ENCODE measurements around the gene TNKS1BP1. TPM values are rescaled to one million over a fixed set of nuclear protein-coding genes. Genes with fewer than 3 reads are reported as not detected.
"Not testable (repeated sequence)": the region's sequence is repeated elsewhere in the genome, so short reads cannot be mapped to it uniquely, and the experiment has no call there.

TNKS1BP1 gene
- polyA plus RNA-seq, 10 donors, result 93.5 to 122 (median 110) TPM

GRCh38 chr11:57294225-57295131 is 30.3 kb downstream of the TNKS1BP1 start:
- no peak for DNase-seq

DNA sequence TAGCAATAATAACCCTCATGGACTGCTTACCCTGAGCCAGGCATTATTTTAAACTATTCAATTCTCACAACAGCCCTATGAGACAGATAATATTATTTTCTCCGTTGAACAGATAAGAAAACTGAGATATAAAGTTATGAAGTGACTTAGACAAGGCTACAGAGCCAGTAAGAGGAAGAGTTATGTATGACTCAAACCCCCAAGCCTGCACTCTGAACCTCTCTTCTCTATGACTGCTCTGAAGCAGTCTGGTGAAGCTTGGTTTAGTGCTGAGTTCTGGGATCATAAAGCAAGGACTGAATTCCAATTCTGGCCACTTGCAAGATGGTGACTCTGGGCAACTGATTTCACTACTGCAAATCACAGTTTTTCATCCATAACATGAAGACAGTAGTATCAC is 34.5 kb downstream of the TNKS1BP1 start:
- DNase-seq, result no peak

- DNase-seq, result peak in 1 of 3 donors; percentile 51
These were observed 35.8 kb downstream of the TNKS1BP1 start for GRCh38 chr11:57288771-57289579.

GRCh38 chr11:57287884-57288283 is 36.9 kb downstream of the TNKS1BP1 start:
- DNase-seq, result no peak

- DNase-seq, result no peak
These were observed 41.3 kb downstream of the TNKS1BP1 start for GRCh38 chr11:57283231-57283990.

DNA sequence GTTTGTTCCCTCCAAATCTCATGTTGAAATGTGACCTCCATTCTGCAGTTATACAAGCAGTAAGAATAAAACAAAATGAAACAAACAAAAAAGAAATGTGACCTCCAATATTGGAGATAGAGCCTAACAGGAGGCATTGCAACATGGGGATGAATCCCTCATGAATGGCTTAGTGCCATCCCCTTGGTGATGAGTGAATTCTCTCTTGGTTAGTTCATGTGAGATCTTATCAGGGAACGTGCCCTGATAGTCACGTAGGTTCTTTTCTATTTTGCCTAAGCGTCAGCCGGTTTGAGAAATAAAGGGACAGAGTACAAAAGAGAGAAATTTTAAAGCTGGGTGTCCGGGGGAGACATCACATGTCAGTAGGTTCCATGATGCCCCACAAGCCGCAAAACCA is 43.2 kb downstream of the TNKS1BP1 start:
- DNase-seq, result not testable (repeated sequence)

- peak in 2 of 3 donors; percentile 47 to 56 for DNase-seq
These were observed 45.6 kb downstream of the TNKS1BP1 start for GRCh38 chr11:57279116-57279515.

GRCh38 chr11:57278721-57279095 is 46.0 kb downstream of the TNKS1BP1 start:
- DNase-seq, result no peak

DNA sequence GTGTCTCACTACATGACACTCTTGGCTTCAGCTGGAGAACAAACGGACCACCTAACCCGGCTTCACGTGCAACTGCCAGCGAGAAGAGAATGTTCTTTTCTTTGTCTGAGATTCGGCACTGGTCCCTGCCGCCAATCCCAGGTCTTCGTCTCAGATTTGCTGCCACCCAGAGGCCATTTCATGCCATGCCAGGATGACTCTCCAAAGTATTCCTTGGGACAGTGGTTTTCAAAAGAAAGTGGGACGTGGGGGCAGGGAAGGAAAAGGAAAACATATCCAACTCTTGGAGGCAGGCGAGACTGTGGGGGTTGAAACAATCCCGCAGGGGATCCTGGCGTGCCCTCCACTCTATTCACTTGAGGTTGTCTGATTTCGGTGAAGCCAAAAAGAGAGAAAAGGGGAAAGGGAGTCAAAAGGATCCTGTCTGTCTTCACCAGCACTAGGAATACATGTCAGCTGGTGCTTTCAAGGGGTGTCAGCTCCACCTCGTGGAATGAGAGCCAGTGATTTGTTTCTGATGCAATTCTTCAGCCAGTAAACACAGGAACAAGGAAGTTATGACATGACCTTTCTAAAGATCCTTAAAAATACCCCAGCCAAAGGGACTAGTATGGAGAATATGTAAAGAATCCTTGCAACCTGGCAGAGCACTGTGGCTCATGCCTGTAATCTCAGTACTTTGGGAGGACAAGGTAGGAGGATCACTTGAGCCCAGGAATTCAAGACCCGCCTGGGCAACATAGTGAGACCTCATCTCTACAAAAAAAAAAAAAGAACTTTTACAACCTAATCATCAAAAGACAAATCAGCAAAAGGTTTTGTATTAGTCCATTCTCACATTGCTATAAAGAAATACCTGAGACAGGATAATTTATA is 46.7 kb downstream of the TNKS1BP1 start:
- DNase-seq, result peak; percentile 67 to 84 (median 68)

DNA sequence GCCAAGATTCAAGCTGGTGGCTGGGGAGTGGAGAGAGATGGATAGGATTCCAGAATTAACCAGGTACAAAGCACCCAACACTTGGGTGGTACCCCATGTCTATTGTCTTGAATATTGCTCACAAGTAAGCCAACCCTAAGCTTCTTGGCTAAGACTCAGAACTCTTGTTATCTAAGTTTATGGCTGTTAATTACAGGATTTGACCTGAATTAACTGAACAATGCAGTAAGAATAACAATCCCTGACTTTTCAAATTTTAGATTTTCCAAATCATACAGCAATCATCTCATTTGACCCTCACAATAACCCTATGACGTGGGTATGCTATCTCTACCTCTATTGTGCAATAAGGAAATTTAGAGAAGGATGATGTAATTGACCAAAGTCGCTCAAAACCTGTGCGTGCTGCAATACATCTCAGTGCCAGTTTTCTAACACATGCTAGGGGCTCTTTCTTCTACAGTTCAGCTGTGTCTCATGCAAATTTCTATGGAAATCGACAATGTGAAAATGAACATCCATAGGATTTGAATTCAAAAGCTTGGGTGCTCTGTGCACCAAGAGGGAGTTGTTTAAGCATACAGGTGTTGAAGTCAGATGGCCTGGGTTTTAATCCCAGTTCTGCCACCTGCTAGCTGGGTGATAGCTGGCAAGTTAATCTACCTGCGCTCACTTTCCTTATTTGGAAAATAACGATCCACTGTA is 47.6 kb downstream of the TNKS1BP1 start:
- no peak for DNase-seq

- no peak for DNase-seq
These were observed 48.4 kb downstream of the TNKS1BP1 start for GRCh38 chr11:57276169-57276970.

DNA sequence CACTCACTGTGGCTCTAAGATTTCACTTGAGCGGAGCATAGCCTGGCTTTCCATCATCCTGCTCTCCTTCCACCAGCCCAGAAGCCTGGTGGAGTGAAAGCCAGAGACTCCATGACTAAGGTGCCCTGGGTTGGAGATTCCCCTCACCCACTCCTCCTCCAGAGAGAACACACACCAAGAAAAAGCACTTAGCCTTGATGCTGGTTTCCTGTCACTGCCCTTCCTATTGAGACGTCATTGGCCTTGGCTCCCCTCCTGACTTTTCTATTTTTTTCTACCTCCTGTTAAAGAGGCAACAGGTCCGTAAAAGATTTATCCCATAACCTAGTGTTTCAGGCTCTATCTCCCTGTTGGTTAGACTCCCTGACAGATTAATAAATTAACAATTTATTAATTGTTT is 49.2 kb downstream of the TNKS1BP1 start:
- no peak for DNase-seq

DNA sequence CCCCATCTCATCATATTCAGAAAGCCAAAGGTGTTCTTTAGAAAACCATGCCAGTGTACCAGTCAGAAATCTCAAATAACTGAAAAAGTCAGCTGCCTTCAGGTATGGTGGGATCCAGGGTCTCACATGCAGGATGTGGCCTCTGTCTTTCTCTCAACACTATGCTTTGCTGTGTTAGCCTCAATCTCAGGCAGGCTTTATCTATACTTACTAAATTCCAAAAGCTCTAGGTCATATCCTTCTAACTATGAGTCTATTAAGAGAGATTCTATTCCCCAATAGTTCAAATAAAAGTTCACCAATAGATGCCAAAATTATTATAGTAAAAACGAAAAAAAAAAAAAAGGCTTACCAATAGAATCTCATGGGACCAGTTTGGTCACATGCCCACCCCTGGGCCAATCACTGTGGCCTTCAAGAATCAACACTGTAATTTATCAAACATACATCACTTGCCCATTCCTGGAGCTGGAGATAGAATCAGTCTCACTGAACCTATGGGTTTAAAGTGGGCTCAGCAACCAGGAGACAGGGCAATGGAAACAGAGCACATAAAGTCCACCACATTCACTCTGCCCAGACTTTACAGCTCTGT is 49.8 kb downstream of the TNKS1BP1 start:
- DNase-seq, result no peak

GRCh38 chr11:57273448-57274058 is 51.2 kb downstream of the TNKS1BP1 start:
- no peak for DNase-seq

GRCh38 chr11:57269571-57270021 is 55.2 kb downstream of the TNKS1BP1 start:
- DNase-seq, result no peak

DNA sequence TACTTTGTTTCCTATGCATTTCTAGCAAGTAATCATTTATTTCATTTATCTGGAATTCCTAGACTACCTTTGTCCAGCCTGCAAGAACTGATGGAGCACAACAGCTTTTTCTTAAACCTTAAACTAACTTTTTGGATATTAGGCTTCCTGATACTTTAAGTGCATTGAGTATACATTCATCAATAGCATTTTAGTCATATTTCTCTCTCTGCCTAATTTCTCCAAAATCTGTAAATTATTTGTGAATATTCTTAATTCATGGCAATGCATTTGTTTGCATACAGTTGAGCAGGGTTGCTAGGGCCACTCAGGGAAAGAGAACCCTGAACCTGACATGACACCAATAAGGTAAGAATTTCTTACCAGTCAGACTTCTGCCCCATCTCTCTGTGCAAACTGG is 58.6 kb downstream of the TNKS1BP1 start:
- DNase-seq, result no peak

- DNase-seq, result no peak
These were observed 61.4 kb downstream of the TNKS1BP1 start for GRCh38 chr11:57263351-57263750.

GRCh38 chr11:57262157-57262556 is 62.6 kb downstream of the TNKS1BP1 start:
- DNase-seq, result no peak
